ENCODE data around the gene BATF3.
"Not testable (repeated sequence)": the region's sequence is repeated elsewhere in the genome, so short reads cannot be mapped to it uniquely, and the experiment has no call there.

Gene BATF3

GRCh38 chr1:212718499-212718898, 18.9 kb upstream of the BATF3 start:
- no peak for TF ChIP-seq ZNF274 (IDR thresholded peaks at IDR 0.05; ENCODE audit: low read depth, low read length)
- no peak overlapping the region for H3K4me3 ChIP-seq (ENCODE audit: low read length)

- TF ChIP-seq ZNF274 (IDR thresholded peaks at IDR 0.05; ENCODE audit: low read depth, low read length), result no peak
- H3K4me3 ChIP-seq (ENCODE audit: low read length), result no peak overlapping the region
These were observed 16.5 kb upstream of the BATF3 start for GRCh38 chr1:212716161-212716560.

- no peak for TF ChIP-seq ZNF274 (IDR thresholded peaks at IDR 0.05; ENCODE audit: low read depth, low read length)
- H3K4me3 ChIP-seq (ENCODE audit: low read length), result no peak overlapping the region
These were observed 14.0 kb upstream of the BATF3 start for GRCh38 chr1:212713465-212714136.

- H3K4me3 ChIP-seq (ENCODE audit: low read length), result no peak overlapping the region
- no peak for TF ChIP-seq ZNF274 (IDR thresholded peaks at IDR 0.05; ENCODE audit: low read depth, low read length)
These were observed 13.0 kb upstream of the BATF3 start for GRCh38 chr1:212712451-212713303.

- not testable (repeated sequence) for H3K4me3 ChIP-seq (ENCODE audit: low read length)
These were observed 12.3 kb upstream of the BATF3 start for GRCh38 chr1:212711974-212712373.

- H3K4me3 ChIP-seq (ENCODE audit: low read length), result no peak overlapping the region
- no peak for TF ChIP-seq ZNF274 (IDR thresholded peaks at IDR 0.05; ENCODE audit: low read depth, low read length)
These were observed 10.9 kb upstream of the BATF3 start for GRCh38 chr1:212710566-212710965.

- H3K4me3 ChIP-seq (ENCODE audit: low read length), result no peak overlapping the region
- no peak for TF ChIP-seq ZNF274 (IDR thresholded peaks at IDR 0.05; ENCODE audit: low read depth, low read length)
These were observed 4.4 kb upstream of the BATF3 start for GRCh38 chr1:212703991-212704564.

GRCh38 chr1:212702672-212703071, 3.0 kb upstream of the BATF3 start:
- no peak overlapping the region for H3K4me3 ChIP-seq (ENCODE audit: low read length)
- no peak for TF ChIP-seq ZNF274 (IDR thresholded peaks at IDR 0.05; ENCODE audit: low read depth, low read length)

- H3K4me3 ChIP-seq (ENCODE audit: low read length), result no peak overlapping the region
- TF ChIP-seq ZNF274 (IDR thresholded peaks at IDR 0.05; ENCODE audit: low read depth, low read length), result no peak
These were observed 2.3 kb upstream of the BATF3 start for GRCh38 chr1:212701910-212702309.

- H3K4me3 ChIP-seq (ENCODE audit: low read length), result peak overlapping the region; percentile 64; the same call in 1 of the 2 replicates
- TF ChIP-seq ZNF274 (IDR thresholded peaks at IDR 0.05; ENCODE audit: low read depth, low read length), result no peak
These were observed 1.5 kb upstream of the BATF3 start for GRCh38 chr1:212700892-212701819.

- no peak for TF ChIP-seq ZNF274 (IDR thresholded peaks at IDR 0.05; ENCODE audit: low read depth, low read length)
These were observed 717 bp upstream of the BATF3 start for GRCh38 chr1:212700223-212700891.

GRCh38 chr1:212699104-212699624, 476 bp downstream of the BATF3 start:
- peak overlapping the region; percentile 64 for H3K4me3 ChIP-seq (ENCODE audit: low read length)
- TF ChIP-seq ZNF274 (IDR thresholded peaks at IDR 0.05; ENCODE audit: low read depth, low read length), result no peak

More at GRCh38 chr1:212700223-212700891, 717 bp upstream of the BATF3 start:
- peak overlapping the region; percentile 64 for H3K4me3 ChIP-seq (ENCODE audit: low read length)

- peak overlapping the region; percentile 64 for H3K4me3 ChIP-seq (ENCODE audit: low read length)
- TF ChIP-seq ZNF274 (IDR thresholded peaks at IDR 0.05; ENCODE audit: low read depth, low read length), result no peak
These were observed 1.1 kb downstream of the BATF3 start for GRCh38 chr1:212698467-212699103.
